HepG2 (cell line): ENCODE measurements around the gene INSRR. TPM values are rescaled to one million over a fixed set of nuclear protein-coding genes. Genes with fewer than 3 reads are reported as not detected.

Source experiments
- ATAC-seq: fragments of 200-7000 bp; cut with Tn5 transposase; 3 replicates; pipeline ENCODE4 v1.9.1; 2020; ENCODE audit warnings: mild to moderate bottlenecking, moderate library complexity
- BruUV-seq: library from RNA; stranded (reverse); fragments of 400-500 nt; replicated peaks from 2 replicates; lab custom pipeline; 2021; lab: Mats Ljungman, UMichigan
- CTCF ChIA-PET: fragments of 300-600 bp; formaldehyde crosslinking; extraction: SDS; loops from one replicate; lab custom pipeline; 2021; ENCODE audit warnings: low total read pairs, inconsistent platforms, low intra/inter-chr PET ratio; lab: Yijun Ruan, JAX
- POLR2A ChIA-PET: fragments of 350-600 bp; sonication (Branson Sonifier 250); formaldehyde crosslinking; loops from one replicate; lab custom pipeline; 2020; ENCODE audit warnings: antibody characterized with exemption, inconsistent platforms; lab: Yijun Ruan, JAX
- DNase-seq: peaks from one replicate; pipeline ENCODE4 v3.0.0-alpha.2; 2015; ENCODE audit warnings: low spot score
- FAIRE-seq: peaks from 3 replicates; lab custom pipeline; 2011; peaks lifted over from hg19 to GRCh38; lab: Jason Lieb, UNC
- H2AFZ ChIP-seq: one replicate; pipeline ENCODE4 v1.6.1; 2011; ENCODE audit warnings: low read length, inconsistent platforms
- H3K27ac ChIP-seq: fragments of 300-600 bp; 3 replicates; pipeline ENCODE4 v1.8.0; 2011; ENCODE audit warnings: mixed run types, mild to moderate bottlenecking, mixed read lengths, low read length, inconsistent platforms; ENCODE audit not compliant: insufficient read depth; ENCODE audit errors: extremely low read length
- H3K27me3 ChIP-seq, 2 experiments: fragments of 200-600 bp in 1 of 2; 2 replicates in 1 of 2; 3 replicates in 1 of 2; pipeline versions ENCODE4 v1.6.0 to v1.8.0; 2011; ENCODE audit warnings: low read length in 2 of 2, mild to moderate bottlenecking in 2 of 2, moderate library complexity in 2 of 2, inconsistent platforms in 1 of 2; ENCODE audit not compliant: insufficient read depth in 2 of 2, control insufficient read depth in 1 of 2
- H3K36me3 ChIP-seq, 2 experiments: fragments of 200-600 bp in 1 of 2; replicated peaks in 1 of 2; 2 replicates in 1 of 2; 3 replicates in 1 of 2; pipeline versions ENCODE4 v1.5.1 to v1.8.0; 2011; ENCODE audit warnings: low read length in 2 of 2, inconsistent platforms in 1 of 2; ENCODE audit not compliant: insufficient read depth in 2 of 2, control insufficient read depth in 1 of 2
- H3K4me1 ChIP-seq: 2 replicates; pipeline ENCODE4 v1.5.1; 2012; ENCODE audit warnings: low read length, inconsistent platforms; ENCODE audit not compliant: insufficient read depth
- H3K4me2 ChIP-seq: 2 replicates; pipeline ENCODE4 v1.6.0; 2011; ENCODE audit warnings: low read depth, low read length, inconsistent platforms
- H3K4me3 ChIP-seq, 3 experiments: fragments of 200-600 bp in 1 of 3; sonication (generic), shearing (Covaris generic) in 1 of 3; replicated peaks in 1 of 3; 2 replicates each; pipeline ENCODE4 v1.5.1; 2011 to 2016; ENCODE audit warnings: low read length in 3 of 3, inconsistent platforms in 2 of 3, low read depth in 2 of 3, mild to moderate bottlenecking in 2 of 3, control low read depth in 1 of 3, mixed read lengths in 1 of 3; ENCODE audit not compliant: insufficient read depth in 1 of 3
- H3K79me2 ChIP-seq: one replicate; pipeline ENCODE4 v1.6.1; 2011; ENCODE audit warnings: low read length, inconsistent platforms; ENCODE audit not compliant: insufficient read depth
- H3K9ac ChIP-seq: 2 replicates; pipeline ENCODE4 v1.6.0; 2011; ENCODE audit warnings: mild to moderate bottlenecking, low read depth, low read length, inconsistent platforms; ENCODE audit not compliant: insufficient read depth
- H3K9me3 ChIP-seq: 2 replicates; pipeline ENCODE4 v1.5.1; 2012; ENCODE audit warnings: mild to moderate bottlenecking, low read length
- H4K20me1 ChIP-seq: 2 replicates; pipeline ENCODE4 v1.6.0; 2011; ENCODE audit warnings: inconsistent platforms, mild to moderate bottlenecking, low read length, moderate library complexity; ENCODE audit not compliant: insufficient read depth
- ARID2 ChIP-seq: sonication (generic); formaldehyde crosslinking; IDR thresholded peaks from 2 replicates; pipeline ENCODE4 v1.8.1; 2022; ENCODE audit warnings: mild to moderate bottlenecking, missing genetic modification reagents, borderline replicate concordance
- GLI4 ChIP-seq: sonication (generic); formaldehyde crosslinking; IDR thresholded peaks from 2 replicates; pipeline ENCODE4 v1.5.1; 2020; ENCODE audit warnings: missing genetic modification reagents, mild to moderate bottlenecking, moderate library complexity, borderline replicate concordance
- IKZF1 ChIP-seq: fragments of 450-650 bp; IDR thresholded peaks from 2 replicates; pipeline ENCODE4 v1.7.1; 2016
- ISX ChIP-seq: sonication (generic); formaldehyde crosslinking; conservative IDR thresholded peaks from 2 replicates; pipeline ENCODE4 v1.5.0; 2020; ENCODE audit warnings: missing genetic modification reagents
- KMT2B ChIP-seq: IDR thresholded peaks from 2 replicates; pipeline ENCODE4 v1.6.1; 2016; ENCODE audit warnings: missing genetic modification reagents, missing compliant biosample characterization
- NFYB ChIP-seq: sonication (generic); formaldehyde crosslinking; IDR thresholded peaks from 2 replicates; pipeline ENCODE4 v1.4.0; 2020; ENCODE audit warnings: missing genetic modification reagents
- NR2C2 ChIP-seq: sonication (generic); formaldehyde crosslinking; IDR thresholded peaks from 2 replicates; pipeline ENCODE4 v1.4.0; 2020; ENCODE audit warnings: missing genetic modification reagents, mild to moderate bottlenecking, moderate library complexity, borderline replicate concordance
- ZBTB7B ChIP-seq: sonication (generic); formaldehyde crosslinking; IDR thresholded peaks from 2 replicates; pipeline ENCODE4 v1.4.0; 2020; ENCODE audit warnings: missing genetic modification reagents
- ZNF329 ChIP-seq: sonication (generic); formaldehyde crosslinking; IDR thresholded peaks from 2 replicates; pipeline ENCODE4 v1.9.0; 2021; ENCODE audit warnings: low read depth, mild to moderate bottlenecking, missing genetic modification reagents
- ZSCAN31 ChIP-seq: sonication (generic); formaldehyde crosslinking; IDR thresholded peaks from 2 replicates; pipeline ENCODE4 v1.5.0; 2020; ENCODE audit warnings: low read depth, mild to moderate bottlenecking, missing genetic modification reagents
- WGBS: methylation state at CpG from one replicate; pipeline ENCODE4 v1.1.6; 2017; ENCODE audit warnings: low lambda C conversion rate; 5-methylcytosine and 5-hydroxymethylcytosine counted together
- in situ Hi-C: cut with HindIII; loops from 2 replicates; pipeline ENCODE4 v1.10.0; 2017; ENCODE audit warnings: low pct_unique_long_range_greater_than_20kb; ENCODE audit not compliant: extremely low pct_ligation_motif_present
- intact Hi-C: fragments of 100-400 bp; cut with micrococcal nuclease; formaldehyde crosslinking; loops from one replicate; pipeline ENCODE4 v1.10.0; 2022; ENCODE audit not compliant: unreplicated experiment
- polyA plus RNA-seq, 8 experiments: library from polyadenylated mRNA; depleted of rRNA in 3 of 8; stranded (reverse) in 7 of 8; unstranded in 1 of 8; fragments of >200 nt; fragmentation: Illumina TruSeq in 4 of 8; extraction: Trizol in 4 of 8; gene quantifications; 2 replicates each; pipeline versions ENCODE4 v1.2.1 to v1.2.3, GENCODE V29; 2011 to 2016; ENCODE audit warnings: low read depth in 4 of 8, missing spikeins in 1 of 8, mixed read lengths in 1 of 8; ENCODE audit not compliant: insufficient read depth in 1 of 8
- total RNA-seq, 5 experiments: library from RNA; depleted of rRNA; stranded (reverse); fragments of >200 nt; fragmentation: Illumina TruSeq; extraction: Trizol; gene quantifications; 2 replicates each; pipeline ENCODE4 v1.2.3, GENCODE V29; 2016; ENCODE audit warnings: low read depth in 1 of 5
- TF ChIP-seq, protein P1 (sequence below): sonication (generic); formaldehyde crosslinking; IDR thresholded peaks from 2 replicates; pipeline ENCODE4 v1.9.0; 2021; ENCODE audit warnings: mild to moderate bottlenecking, missing genetic modification reagents
- TF ChIP-seq, protein P2 (sequence below): sonication (generic); formaldehyde crosslinking; IDR thresholded peaks from 2 replicates; pipeline ENCODE4 v1.4.0; 2020; ENCODE audit warnings: mild to moderate bottlenecking, missing genetic modification reagents
- TF ChIP-seq, protein P3 (sequence below): sonication (generic); formaldehyde crosslinking; IDR thresholded peaks from 2 replicates; pipeline ENCODE4 v1.8.0; 2023; ENCODE audit warnings: mild to moderate bottlenecking, missing genetic modification reagents
- TF ChIP-seq, protein P4 (sequence below): sonication (generic); formaldehyde crosslinking; IDR thresholded peaks from 2 replicates; pipeline ENCODE4 v1.8.1; 2023; ENCODE audit warnings: mild to moderate bottlenecking, missing genetic modification reagents

INSRR gene
- total and polyA plus RNA-seq, 2 of the 13 experiments (the other 11 are each of a cell fraction or from before 2014, with no cell fraction given) = not detected

DNA sequence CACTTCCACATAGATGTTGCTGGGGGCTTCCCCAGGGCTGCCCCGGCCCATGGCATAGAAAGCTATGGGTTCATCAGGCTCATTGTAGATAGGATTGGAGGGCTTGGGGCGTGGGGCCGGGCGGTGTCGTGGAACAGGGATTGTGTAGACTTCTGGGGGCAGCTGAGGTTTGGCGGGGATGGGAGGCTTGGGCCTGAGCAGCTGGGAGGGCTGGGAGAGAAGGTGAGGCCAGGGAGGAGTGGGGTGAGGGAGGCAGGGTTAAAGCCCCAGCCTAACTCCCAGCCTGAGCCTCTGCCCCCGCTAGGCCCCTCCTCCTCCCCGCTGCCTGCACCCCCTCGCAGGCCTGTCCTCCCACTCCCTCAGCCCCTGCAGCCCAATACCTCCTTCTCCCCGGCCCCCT is 49.6 kb downstream of the INSRR start (continued):
- TF ChIP-seq, protein P1, sequence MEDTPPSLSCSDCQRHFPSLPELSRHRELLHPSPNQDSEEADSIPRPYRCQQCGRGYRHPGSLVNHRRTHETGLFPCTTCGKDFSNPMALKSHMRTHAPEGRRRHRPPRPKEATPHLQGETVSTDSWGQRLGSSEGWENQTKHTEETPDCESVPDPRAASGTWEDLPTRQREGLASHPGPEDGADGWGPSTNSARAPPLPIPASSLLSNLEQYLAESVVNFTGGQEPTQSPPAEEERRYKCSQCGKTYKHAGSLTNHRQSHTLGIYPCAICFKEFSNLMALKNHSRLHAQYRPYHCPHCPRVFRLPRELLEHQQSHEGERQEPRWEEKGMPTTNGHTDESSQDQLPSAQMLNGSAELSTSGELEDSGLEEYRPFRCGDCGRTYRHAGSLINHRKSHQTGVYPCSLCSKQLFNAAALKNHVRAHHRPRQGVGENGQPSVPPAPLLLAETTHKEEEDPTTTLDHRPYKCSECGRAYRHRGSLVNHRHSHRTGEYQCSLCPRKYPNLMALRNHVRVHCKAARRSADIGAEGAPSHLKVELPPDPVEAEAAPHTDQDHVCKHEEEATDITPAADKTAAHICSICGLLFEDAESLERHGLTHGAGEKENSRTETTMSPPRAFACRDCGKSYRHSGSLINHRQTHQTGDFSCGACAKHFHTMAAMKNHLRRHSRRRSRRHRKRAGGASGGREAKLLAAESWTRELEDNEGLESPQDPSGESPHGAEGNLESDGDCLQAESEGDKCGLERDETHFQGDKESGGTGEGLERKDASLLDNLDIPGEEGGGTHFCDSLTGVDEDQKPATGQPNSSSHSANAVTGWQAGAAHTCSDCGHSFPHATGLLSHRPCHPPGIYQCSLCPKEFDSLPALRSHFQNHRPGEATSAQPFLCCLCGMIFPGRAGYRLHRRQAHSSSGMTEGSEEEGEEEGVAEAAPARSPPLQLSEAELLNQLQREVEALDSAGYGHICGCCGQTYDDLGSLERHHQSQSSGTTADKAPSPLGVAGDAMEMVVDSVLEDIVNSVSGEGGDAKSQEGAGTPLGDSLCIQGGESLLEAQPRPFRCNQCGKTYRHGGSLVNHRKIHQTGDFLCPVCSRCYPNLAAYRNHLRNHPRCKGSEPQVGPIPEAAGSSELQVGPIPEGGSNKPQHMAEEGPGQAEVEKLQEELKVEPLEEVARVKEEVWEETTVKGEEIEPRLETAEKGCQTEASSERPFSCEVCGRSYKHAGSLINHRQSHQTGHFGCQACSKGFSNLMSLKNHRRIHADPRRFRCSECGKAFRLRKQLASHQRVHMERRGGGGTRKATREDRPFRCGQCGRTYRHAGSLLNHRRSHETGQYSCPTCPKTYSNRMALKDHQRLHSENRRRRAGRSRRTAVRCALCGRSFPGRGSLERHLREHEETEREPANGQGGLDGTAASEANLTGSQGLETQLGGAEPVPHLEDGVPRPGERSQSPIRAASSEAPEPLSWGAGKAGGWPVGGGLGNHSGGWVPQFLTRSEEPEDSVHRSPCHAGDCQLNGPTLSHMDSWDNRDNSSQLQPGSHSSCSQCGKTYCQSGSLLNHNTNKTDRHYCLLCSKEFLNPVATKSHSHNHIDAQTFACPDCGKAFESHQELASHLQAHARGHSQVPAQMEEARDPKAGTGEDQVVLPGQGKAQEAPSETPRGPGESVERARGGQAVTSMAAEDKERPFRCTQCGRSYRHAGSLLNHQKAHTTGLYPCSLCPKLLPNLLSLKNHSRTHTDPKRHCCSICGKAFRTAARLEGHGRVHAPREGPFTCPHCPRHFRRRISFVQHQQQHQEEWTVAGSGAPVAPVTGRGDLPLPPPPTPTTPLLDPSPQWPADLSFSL (CRISPR knock-in tag) = no peak
- TF ChIP-seq KMT2B (CRISPR knock-in tag) = no peak
- no peak for TF ChIP-seq GLI4 (CRISPR knock-in tag)
- TF ChIP-seq, all 625 proteins: peak for 0

DNA sequence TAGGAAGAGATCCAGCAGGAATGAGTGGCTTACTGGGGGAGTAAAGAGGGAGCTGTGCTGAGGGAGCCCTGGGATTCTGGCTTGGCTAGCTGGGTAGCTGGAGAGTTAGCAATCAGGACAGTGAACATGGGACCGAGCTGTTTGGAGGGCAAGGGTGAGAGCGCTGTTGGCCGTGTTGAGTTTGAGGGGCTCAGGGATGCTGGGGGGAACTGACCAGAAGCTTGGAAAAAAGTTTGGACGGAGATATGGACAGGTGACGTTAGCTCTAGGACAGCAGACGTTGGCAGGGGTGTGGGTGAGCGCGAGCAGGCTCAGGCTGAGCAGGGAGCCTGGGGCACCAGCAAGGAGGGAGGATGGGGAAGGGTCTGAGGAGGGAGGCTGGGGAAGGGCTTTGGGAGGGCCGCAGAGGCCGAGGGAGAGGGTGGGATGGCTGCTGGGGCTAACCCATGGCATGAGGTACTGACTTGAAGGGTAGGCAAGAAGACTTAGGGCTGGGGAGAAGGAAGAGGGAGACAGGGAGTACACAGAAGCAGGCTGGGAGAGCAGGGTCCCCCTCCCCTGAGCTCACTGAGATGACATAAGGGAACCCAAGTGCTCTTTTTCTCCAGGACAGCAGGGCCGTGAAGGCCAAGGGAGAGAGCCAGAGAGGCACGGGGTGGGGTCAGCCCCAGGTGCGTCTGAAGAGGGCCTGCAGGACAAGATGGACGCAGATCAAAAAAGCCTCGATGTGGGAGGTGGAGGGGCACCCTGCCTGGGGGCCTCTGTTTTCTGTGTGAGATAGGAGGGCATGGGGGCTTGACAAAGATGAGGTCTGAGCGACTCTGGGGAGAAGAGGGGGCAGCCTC is 50.5 kb downstream of the INSRR start:
- H2AFZ ChIP-seq = no peak overlapping the region
- no peaks in the 10 kb centered on the region for H3K79me2 ChIP-seq
- H3K9ac ChIP-seq = no peak overlapping the region
- DNase-seq = no peak
- no peaks in the 10 kb centered on the region for H3K27me3 ChIP-seq
- ChIA-PET CTCF (no interaction called here), POLR2A (no interaction called here)
- H3K4me1 ChIP-seq = peaks cover 7% of the 10 kb centered on the region
- H4K20me1 ChIP-seq = no peaks in the 10 kb centered on the region
- no peaks in the 10 kb centered on the region for H3K9me3 ChIP-seq
- H3K27ac ChIP-seq = no peak overlapping the region
- no peak for FAIRE-seq
- no peak for ATAC-seq
- no peak overlapping the region for H3K4me3 ChIP-seq
- 69% methylated on average over 16 of the region's 16 CpGs for WGBS
- BruUV-seq = no TSS peak
- H3K36me3 ChIP-seq = no peaks in the 10 kb centered on the region
- in situ Hi-C loops = no loop called here
- H3K4me2 ChIP-seq = no peak overlapping the region
- intact Hi-C loops = no loop called here
- TF ChIP-seq NFYB (no peak), ISX (CRISPR knock-in tag) (no peak), IKZF1 (no peak), ZNF329 (CRISPR knock-in tag) (no peak), NR2C2 (CRISPR knock-in tag) (no peak), ZSCAN31 (CRISPR knock-in tag) (no peak), ZBTB7B (CRISPR knock-in tag) (no peak), ARID2 (CRISPR knock-in tag) (no peak)
- TF ChIP-seq, protein P2, sequence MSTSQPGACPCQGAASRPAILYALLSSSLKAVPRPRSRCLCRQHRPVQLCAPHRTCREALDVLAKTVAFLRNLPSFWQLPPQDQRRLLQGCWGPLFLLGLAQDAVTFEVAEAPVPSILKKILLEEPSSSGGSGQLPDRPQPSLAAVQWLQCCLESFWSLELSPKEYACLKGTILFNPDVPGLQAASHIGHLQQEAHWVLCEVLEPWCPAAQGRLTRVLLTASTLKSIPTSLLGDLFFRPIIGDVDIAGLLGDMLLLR (CRISPR knock-in tag) = no peak
- TF ChIP-seq, protein P3, sequence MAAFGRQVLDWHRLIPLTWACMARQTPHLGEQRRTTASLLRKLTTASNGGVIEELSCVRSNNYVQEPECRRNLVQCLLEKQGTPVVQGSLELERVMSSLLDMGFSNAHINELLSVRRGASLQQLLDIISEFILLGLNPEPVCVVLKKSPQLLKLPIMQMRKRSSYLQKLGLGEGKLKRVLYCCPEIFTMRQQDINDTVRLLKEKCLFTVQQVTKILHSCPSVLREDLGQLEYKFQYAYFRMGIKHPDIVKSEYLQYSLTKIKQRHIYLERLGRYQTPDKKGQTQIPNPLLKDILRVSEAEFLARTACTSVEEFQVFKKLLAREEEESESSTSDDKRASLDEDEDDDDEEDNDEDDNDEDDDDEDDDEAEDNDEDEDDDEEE (CRISPR knock-in tag) = no peak
- TF ChIP-seq, protein P4, sequence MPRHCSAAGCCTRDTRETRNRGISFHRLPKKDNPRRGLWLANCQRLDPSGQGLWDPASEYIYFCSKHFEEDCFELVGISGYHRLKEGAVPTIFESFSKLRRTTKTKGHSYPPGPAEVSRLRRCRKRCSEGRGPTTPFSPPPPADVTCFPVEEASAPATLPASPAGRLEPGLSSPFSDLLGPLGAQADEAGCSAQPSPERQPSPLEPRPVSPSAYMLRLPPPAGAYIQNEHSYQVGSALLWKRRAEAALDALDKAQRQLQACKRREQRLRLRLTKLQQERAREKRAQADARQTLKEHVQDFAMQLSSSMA = no peak
